Effector memory CD8-positive, alpha-beta T cell (primary cell): ENCODE results near the gene LRRC70.

Experiments used
- ATAC-seq: fragments of 150-1000 bp; cut with Tn5 transposase; replicated peaks from 2 replicates; pipeline ENCODE4 v1.10.0; 2021; ENCODE audit warnings: mild to moderate bottlenecking, moderate library complexity
- DNase-seq, 3 experiments: peaks; one replicate each; pipeline ENCODE4 v3.0.0; 2021
- H3K27ac Mint-ChIP-seq, 2 donors: one replicate each; pipeline ENCODE4 v1.8.0; 2022; ENCODE audit warnings: mild to moderate bottlenecking in 2 of 2, mixed read lengths in 2 of 2, moderate library complexity in 2 of 2
- H3K27me3 Mint-ChIP-seq, 2 donors: one replicate each; pipeline ENCODE4 v1.8.0; 2022; ENCODE audit warnings: mixed read lengths in 2 of 2
- H3K36me3 Mint-ChIP-seq: one replicate; pipeline ENCODE4 v1.8.0; 2022; ENCODE audit warnings: mild to moderate bottlenecking, moderate library complexity, mixed read lengths; ENCODE audit not compliant: insufficient read depth
- H3K4me1 Mint-ChIP-seq, 2 donors: one replicate each; pipeline ENCODE4 v1.8.0; 2022; ENCODE audit warnings: low read depth in 2 of 2, mixed read lengths in 2 of 2
- H3K4me3 Mint-ChIP-seq, 2 donors: one replicate each; pipeline ENCODE4 v1.8.0; 2022; ENCODE audit warnings: mild to moderate bottlenecking in 2 of 2, mixed read lengths in 2 of 2, moderate library complexity in 2 of 2
- H3K9me3 Mint-ChIP-seq, 2 donors: one replicate each; pipeline ENCODE4 v1.8.0; 2022; ENCODE audit warnings: mixed read lengths in 2 of 2

LRRC70 gene

GRCh38 chr5:62581836-62582597 is 3.4 kb downstream of the LRRC70 start:
- no peak for ATAC-seq

GRCh38 chr5:62584391-62584790 is 5.8 kb downstream of the LRRC70 start:
- Mint-ChIP-seq H3K4me1 (peaks cover 2 to 9% of the 10 kb centered on the region in 2 donors), H3K4me3 (no peak overlapping the region), H3K9me3 (no peaks in the 10 kb centered on the region), H3K27me3 (no peaks in the 10 kb centered on the region), H3K27ac (peak overlapping the region in 1 of 2 donors; percentile 69), H3K36me3 (peaks cover 10% of the 10 kb centered on the region)
- ATAC-seq (no peak), DNase-seq (no peak)

More at GRCh38 chr5:62581836-62582597, 3.4 kb downstream of the LRRC70 start:
- peaks cover 2 to 13% of the 10 kb centered on the region in 2 donors for H3K4me1 Mint-ChIP-seq
- no peak overlapping the region for H3K4me3 Mint-ChIP-seq
- no peak for DNase-seq
- no peaks in the 10 kb centered on the region for H3K27me3 Mint-ChIP-seq
- H3K36me3 Mint-ChIP-seq: peaks cover 8% of the 10 kb centered on the region
- H3K9me3 Mint-ChIP-seq: no peaks in the 10 kb centered on the region
- peak overlapping the region in 1 of 2 donors; percentile 20 for H3K27ac Mint-ChIP-seq

- H3K36me3 Mint-ChIP-seq: peaks cover 10% of the 10 kb centered on the region
- no peak for ATAC-seq
- peaks cover 2 to 9% of the 10 kb centered on the region in 2 donors for H3K4me1 Mint-ChIP-seq
- peak overlapping the region in 1 of 2 donors; percentile 69 for H3K27ac Mint-ChIP-seq
- no peaks in the 10 kb centered on the region for H3K27me3 Mint-ChIP-seq
- no peak for DNase-seq
- H3K9me3 Mint-ChIP-seq: no peaks in the 10 kb centered on the region
- no peak overlapping the region for H3K4me3 Mint-ChIP-seq
Observed at GRCh38 chr5:62585306-62585705, 6.7 kb downstream of the LRRC70 start.

GRCh38 chr5:62585751-62586150 is 7.1 kb downstream of the LRRC70 start:
- peaks cover 10% of the 10 kb centered on the region for H3K36me3 Mint-ChIP-seq
- H3K27me3 Mint-ChIP-seq: no peaks in the 10 kb centered on the region
- DNase-seq (no peak), ATAC-seq (no peak)
- no peak overlapping the region for H3K4me3 Mint-ChIP-seq
- no peak overlapping the region for H3K27ac Mint-ChIP-seq
- peaks cover 2 to 8% of the 10 kb centered on the region in 2 donors for H3K4me1 Mint-ChIP-seq
- no peaks in the 10 kb centered on the region for H3K9me3 Mint-ChIP-seq

GRCh38 chr5:62587737-62588136 is 9.1 kb downstream of the LRRC70 start:
- Mint-ChIP-seq H3K4me1 (peaks cover 2 to 7% of the 10 kb centered on the region in 2 donors), H3K27me3 (no peaks in the 10 kb centered on the region), H3K4me3 (no peak overlapping the region), H3K36me3 (peaks cover 17% of the 10 kb centered on the region), H3K9me3 (no peaks in the 10 kb centered on the region), H3K27ac (no peak overlapping the region)
- ATAC-seq: no peak
- no peak for DNase-seq

- H3K27me3 Mint-ChIP-seq: no peaks in the 10 kb centered on the region
- ATAC-seq (no peak), DNase-seq (no peak)
- H3K36me3 Mint-ChIP-seq: peaks cover 17% of the 10 kb centered on the region
- H3K27ac Mint-ChIP-seq: no peak overlapping the region
- H3K4me3 Mint-ChIP-seq: no peak overlapping the region
- peaks cover 2 to 7% of the 10 kb centered on the region in 2 donors for H3K4me1 Mint-ChIP-seq
- H3K9me3 Mint-ChIP-seq: no peaks in the 10 kb centered on the region
Observed at GRCh38 chr5:62588668-62589067, 10.0 kb downstream of the LRRC70 start.

GRCh38 chr5:62589504-62589903 is 10.9 kb downstream of the LRRC70 start:
- ATAC-seq: no peak
- Mint-ChIP-seq H3K27me3 (no peaks in the 10 kb centered on the region), H3K9me3 (no peaks in the 10 kb centered on the region), H3K36me3 (peaks cover 15% of the 10 kb centered on the region), H3K27ac (peak overlapping the region in 1 of 2 donors; percentile 5), H3K4me1 (peaks cover 3 to 7% of the 10 kb centered on the region in 2 donors), H3K4me3 (no peak overlapping the region)
- no peak for DNase-seq

- no peak overlapping the region for H3K4me3 Mint-ChIP-seq
- no peak for DNase-seq
- H3K27ac Mint-ChIP-seq: no peak overlapping the region
- no peaks in the 10 kb centered on the region for H3K27me3 Mint-ChIP-seq
- peaks cover 15% of the 10 kb centered on the region for H3K36me3 Mint-ChIP-seq
- H3K9me3 Mint-ChIP-seq: no peaks in the 10 kb centered on the region
- no peak for ATAC-seq
- H3K4me1 Mint-ChIP-seq: peaks cover 3 to 4% of the 10 kb centered on the region in 2 donors
Observed at GRCh38 chr5:62590387-62590786, 11.8 kb downstream of the LRRC70 start.

- Mint-ChIP-seq H3K4me1 (peaks cover 7 to 8% of the 10 kb centered on the region in 2 donors), H3K36me3 (peaks cover 15% of the 10 kb centered on the region), H3K4me3 (no peak overlapping the region), H3K27me3 (no peaks in the 10 kb centered on the region), H3K9me3 (no peaks in the 10 kb centered on the region), H3K27ac (no peak overlapping the region)
- DNase-seq (no peak), ATAC-seq (no peak)
Observed at GRCh38 chr5:62592558-62592957, 13.9 kb downstream of the LRRC70 start.

- peaks cover 15% of the 10 kb centered on the region for H3K36me3 Mint-ChIP-seq
Observed at GRCh38 chr5:62593331-62593730, 14.7 kb downstream of the LRRC70 start.

GRCh38 chr5:62594364-62594984 is 15.9 kb downstream of the LRRC70 start:
- DNase-seq: no peak
- no peak for ATAC-seq
- no peaks in the 10 kb centered on the region for H3K9me3 Mint-ChIP-seq
- H3K4me3 Mint-ChIP-seq: no peak overlapping the region
- peaks cover 5 to 8% of the 10 kb centered on the region in 2 donors for H3K4me1 Mint-ChIP-seq
- no peaks in the 10 kb centered on the region for H3K27me3 Mint-ChIP-seq
- no peak overlapping the region for H3K27ac Mint-ChIP-seq
- peaks cover 17% of the 10 kb centered on the region for H3K36me3 Mint-ChIP-seq

More at GRCh38 chr5:62593331-62593730, 14.7 kb downstream of the LRRC70 start:
- no peak overlapping the region for H3K4me3 Mint-ChIP-seq
- no peak for ATAC-seq
- H3K27me3 Mint-ChIP-seq: no peaks in the 10 kb centered on the region
- no peaks in the 10 kb centered on the region for H3K9me3 Mint-ChIP-seq
- DNase-seq: no peak
- H3K4me1 Mint-ChIP-seq: peaks cover 7 to 8% of the 10 kb centered on the region in 2 donors
- H3K27ac Mint-ChIP-seq: peak overlapping the region in 1 of 2 donors; percentile 15

- H3K9me3 Mint-ChIP-seq: no peaks in the 10 kb centered on the region
- H3K4me3 Mint-ChIP-seq: no peak overlapping the region
- DNase-seq (no peak), ATAC-seq (no peak)
- H3K27ac Mint-ChIP-seq: no peak overlapping the region
- peaks cover 17% of the 10 kb centered on the region for H3K36me3 Mint-ChIP-seq
- no peaks in the 10 kb centered on the region for H3K27me3 Mint-ChIP-seq
- peaks cover 5 to 11% of the 10 kb centered on the region in 2 donors for H3K4me1 Mint-ChIP-seq
Observed at GRCh38 chr5:62596096-62596495, 17.5 kb downstream of the LRRC70 start.

- peaks cover 5 to 12% of the 10 kb centered on the region in 2 donors for H3K4me1 Mint-ChIP-seq
- no peak overlapping the region for H3K4me3 Mint-ChIP-seq
- no peak overlapping the region for H3K27ac Mint-ChIP-seq
- DNase-seq: no peak
- peaks cover 16% of the 10 kb centered on the region for H3K36me3 Mint-ChIP-seq
- ATAC-seq: no peak
- no peaks in the 10 kb centered on the region for H3K27me3 Mint-ChIP-seq
- H3K9me3 Mint-ChIP-seq: no peaks in the 10 kb centered on the region
Observed at GRCh38 chr5:62596691-62597090, 18.1 kb downstream of the LRRC70 start.

- H3K27ac Mint-ChIP-seq: no peak overlapping the region
- peaks cover 5 to 12% of the 10 kb centered on the region in 2 donors for H3K4me1 Mint-ChIP-seq
- no peak for DNase-seq
- no peaks in the 10 kb centered on the region for H3K9me3 Mint-ChIP-seq
- no peak for ATAC-seq
- no peaks in the 10 kb centered on the region for H3K27me3 Mint-ChIP-seq
- peaks cover 10% of the 10 kb centered on the region for H3K36me3 Mint-ChIP-seq
- no peak overlapping the region for H3K4me3 Mint-ChIP-seq
Observed at GRCh38 chr5:62597314-62597713, 18.7 kb downstream of the LRRC70 start.
